Liver (tissue), 9 donors: ENCODE measurements around the gene PPP6R3. TPM values are rescaled to one million over a fixed set of nuclear protein-coding genes. Genes with fewer than 3 reads are reported as not detected.
"Not testable (repeated sequence)": the region's sequence is repeated elsewhere in the genome, so short reads cannot be mapped to it uniquely, and the experiment has no call there.

Experiments
- DNase-seq: peaks from one replicate; pipeline ENCODE4 v3.0.0-alpha.2; 2017; ENCODE audit warnings: low spot score
- H3K27ac ChIP-seq, 2 donors: one replicate each; pipeline ENCODE4 v1.7.0; 2013; ENCODE audit warnings: inconsistent platforms in 2 of 2, low read length in 2 of 2, control low read depth in 1 of 2, low read depth in 1 of 2, mild to moderate bottlenecking in 1 of 2
- H3K27me3 ChIP-seq, 4 donors: one replicate each; pipeline versions ENCODE4 v1.6.1 to v1.7.0; 2013; ENCODE audit warnings: low read length in 3 of 4, inconsistent platforms in 1 of 4, mild to moderate bottlenecking in 1 of 4, moderate library complexity in 1 of 4; ENCODE audit not compliant: control insufficient read depth in 4 of 4, insufficient read depth in 4 of 4
- H3K36me3 ChIP-seq, 4 donors: one replicate each; pipeline versions ENCODE4 v1.6.1 to v1.7.0; 2013; ENCODE audit warnings: low read length in 3 of 4, mild to moderate bottlenecking in 3 of 4, low read depth in 1 of 4, moderate library complexity in 1 of 4; ENCODE audit not compliant: control insufficient read depth in 4 of 4, insufficient read depth in 3 of 4
- H3K4me1 ChIP-seq, 4 donors: one replicate each; pipeline versions ENCODE4 v1.6.1 to v1.7.0; 2013; ENCODE audit warnings: low read length in 3 of 4, mild to moderate bottlenecking in 3 of 4, moderate library complexity in 1 of 4; ENCODE audit not compliant: control insufficient read depth in 4 of 4, insufficient read depth in 4 of 4
- H3K4me3 ChIP-seq, 3 donors: one replicate each; pipeline versions ENCODE4 v1.6.1 to v1.7.0; 2013; ENCODE audit warnings: low read length in 3 of 3, control low read depth in 1 of 3, low read depth in 1 of 3, mild to moderate bottlenecking in 1 of 3
- H3K9ac ChIP-seq, 2 donors: one replicate each; pipeline ENCODE4 v1.7.0; 2013; ENCODE audit warnings: low read length in 2 of 2, mild to moderate bottlenecking in 2 of 2, moderate library complexity in 2 of 2, control low read depth in 1 of 2, low read depth in 1 of 2
- H3K9me3 ChIP-seq, 4 donors: one replicate each; pipeline versions ENCODE4 v1.6.1 to v1.7.0; 2013; ENCODE audit warnings: low read length in 3 of 4; ENCODE audit not compliant: control insufficient read depth in 4 of 4
- EGR1 ChIP-seq, 2 donors: IDR thresholded peaks; 2 replicates each; pipeline ENCODE4 v1.6.1; 2016 to 2018; ENCODE audit warnings: antibody characterized with exemption in 2 of 2, low read depth in 2 of 2
- FOXA1 ChIP-seq: IDR thresholded peaks from 2 replicates; pipeline ENCODE4 v1.6.1; 2016; ENCODE audit warnings: antibody characterized with exemption
- FOXA2 ChIP-seq: IDR thresholded peaks from 2 replicates; pipeline ENCODE4 v1.6.1; 2016; ENCODE audit warnings: antibody characterized with exemption
- GABPA ChIP-seq, 2 donors: IDR thresholded peaks in 1 of 2; conservative IDR thresholded peaks in 1 of 2; 2 replicates each; pipeline ENCODE4 v1.6.1; 2016; ENCODE audit warnings: antibody characterized with exemption in 2 of 2, mild to moderate bottlenecking in 1 of 2, moderate library complexity in 1 of 2
- HNF4A ChIP-seq, 2 donors: conservative IDR thresholded peaks; 2 replicates each; pipeline ENCODE4 v1.6.1; 2016; ENCODE audit warnings: antibody characterized with exemption in 2 of 2, mild to moderate bottlenecking in 2 of 2
- HNF4G ChIP-seq: IDR thresholded peaks from 2 replicates; pipeline ENCODE4 v1.6.1; 2016; ENCODE audit warnings: antibody characterized with exemption
- JUND ChIP-seq, 2 donors: IDR thresholded peaks; 2 replicates each; pipeline ENCODE4 v1.6.1; 2016; ENCODE audit warnings: antibody characterized with exemption in 2 of 2
- RAD21 ChIP-seq, 2 donors: IDR thresholded peaks; 2 replicates each; pipeline ENCODE4 v1.6.1; 2016; ENCODE audit warnings: antibody characterized with exemption in 2 of 2, mild to moderate bottlenecking in 2 of 2
- RXRA ChIP-seq, 2 donors: IDR thresholded peaks; 2 replicates each; pipeline ENCODE4 v1.6.1; 2017 to 2018; ENCODE audit warnings: antibody characterized with exemption in 2 of 2, mild to moderate bottlenecking in 1 of 2
- SP1 ChIP-seq: IDR thresholded peaks from 2 replicates; pipeline ENCODE4 v1.6.1; 2018; ENCODE audit warnings: antibody characterized with exemption, mild to moderate bottlenecking
- TAF1 ChIP-seq: conservative IDR thresholded peaks from 2 replicates; pipeline ENCODE4 v1.6.1; 2016; ENCODE audit warnings: antibody characterized with exemption, mild to moderate bottlenecking
- YY1 ChIP-seq: IDR thresholded peaks from 2 replicates; pipeline ENCODE4 v1.6.1; 2016; ENCODE audit warnings: antibody characterized with exemption, mild to moderate bottlenecking
- WGBS: extraction: QIAGEN DNeasy Blood & Tissue Kit; methylation state at CpG from one replicate; pipeline ENCODE4 v1.1.7; 2013; 5-methylcytosine and 5-hydroxymethylcytosine counted together
- polyA plus RNA-seq, 2 donors: library from polyadenylated mRNA; stranded (reverse) in 1 of 2; unstranded in 1 of 2; fragments of 200-250 nt in 1 of 2; fragments of >200 nt in 1 of 2; fragmentation: Nextera tagmentation in 1 of 2; extraction: Ambion mirVana in 1 of 2; gene quantifications; one replicate each; pipeline versions ENCODE4 v1.2.1 to v1.2.3, GENCODE V29; 2013 to 2015
- total RNA-seq, 2 donors: library from RNA; depleted of rRNA; stranded (reverse); fragments of >200 nt; gene quantifications; one replicate each; pipeline ENCODE4 v1.2.3, GENCODE V29; 2014
- TF ChIP-seq, protein P1 (sequence below): IDR thresholded peaks from 2 replicates; pipeline ENCODE4 v1.6.1; 2016; ENCODE audit warnings: antibody characterized with exemption
- TF ChIP-seq, protein P2 (sequence below): IDR thresholded peaks from 2 replicates; pipeline ENCODE4 v1.6.1; 2016; ENCODE audit warnings: antibody characterized with exemption
- TF ChIP-seq, protein P3 (sequence below): IDR thresholded peaks from 2 replicates; pipeline ENCODE4 v1.6.1; 2016; ENCODE audit warnings: antibody characterized with exemption
- TF ChIP-seq, protein P4 (sequence below): fragments of 150-350 bp; IDR thresholded peaks from 2 replicates; pipeline ENCODE4 v1.5.1; 2017; ENCODE audit warnings: improper control_type of control experiment, low read depth, low read length; ENCODE audit not compliant: missing input control
- donor health status: healthy.
- donor health status: healthy.
- donor health status: healthy.
- donor health status: healthy.
- donor health status: healthy.

Gene PPP6R3
- total and polyA plus RNA-seq, 4 donors = 12.3 to 101 (median 58.1) TPM

DNA sequence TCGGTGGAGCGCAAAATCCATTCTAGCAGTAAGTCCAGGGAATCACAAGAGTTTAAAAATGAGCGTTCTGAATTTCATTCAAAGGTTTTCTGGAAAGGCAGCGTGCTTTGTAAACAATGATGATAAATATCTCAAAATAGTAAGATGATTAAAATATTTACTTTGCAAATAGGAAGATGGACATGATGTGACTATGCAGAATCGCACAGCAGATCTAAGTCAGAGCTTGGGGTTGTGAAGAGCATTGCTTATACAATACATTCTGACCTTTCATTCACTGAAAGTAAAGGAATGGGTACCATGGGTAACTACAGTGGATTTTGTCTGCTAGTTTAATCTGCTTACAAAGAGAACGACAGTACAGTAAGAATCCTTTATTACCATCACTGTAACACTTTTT, 77.5 kb downstream of the PPP6R3 start:
- TF ChIP-seq, protein P1, sequence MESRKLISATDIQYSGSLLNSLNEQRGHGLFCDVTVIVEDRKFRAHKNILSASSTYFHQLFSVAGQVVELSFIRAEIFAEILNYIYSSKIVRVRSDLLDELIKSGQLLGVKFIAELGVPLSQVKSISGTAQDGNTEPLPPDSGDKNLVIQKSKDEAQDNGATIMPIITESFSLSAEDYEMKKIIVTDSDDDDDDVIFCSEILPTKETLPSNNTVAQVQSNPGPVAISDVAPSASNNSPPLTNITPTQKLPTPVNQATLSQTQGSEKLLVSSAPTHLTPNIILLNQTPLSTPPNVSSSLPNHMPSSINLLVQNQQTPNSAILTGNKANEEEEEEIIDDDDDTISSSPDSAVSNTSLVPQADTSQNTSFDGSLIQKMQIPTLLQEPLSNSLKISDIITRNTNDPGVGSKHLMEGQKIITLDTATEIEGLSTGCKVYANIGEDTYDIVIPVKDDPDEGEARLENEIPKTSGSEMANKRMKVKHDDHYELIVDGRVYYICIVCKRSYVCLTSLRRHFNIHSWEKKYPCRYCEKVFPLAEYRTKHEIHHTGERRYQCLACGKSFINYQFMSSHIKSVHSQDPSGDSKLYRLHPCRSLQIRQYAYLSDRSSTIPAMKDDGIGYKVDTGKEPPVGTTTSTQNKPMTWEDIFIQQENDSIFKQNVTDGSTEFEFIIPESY = no peak
- no peak for TF ChIP-seq EGR1 (IDR thresholded peaks at IDR 0.05; ENCODE audit: low read depth in 2 of 2)
- no peak for TF ChIP-seq GABPA (IDR thresholded peaks at IDR 0.05 in 1 of 2, conservative IDR thresholded peaks at IDR 0.05 in 1 of 2)
- TF ChIP-seq SP1 = no peak
- no peak for TF ChIP-seq HNF4A (conservative IDR thresholded peaks at IDR 0.05)
- TF ChIP-seq, protein P2, sequence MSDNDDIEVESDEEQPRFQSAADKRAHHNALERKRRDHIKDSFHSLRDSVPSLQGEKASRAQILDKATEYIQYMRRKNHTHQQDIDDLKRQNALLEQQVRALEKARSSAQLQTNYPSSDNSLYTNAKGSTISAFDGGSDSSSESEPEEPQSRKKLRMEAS = no peak
- TF ChIP-seq RXRA (IDR thresholded peaks at IDR 0.05) = no peak
- TF ChIP-seq FOXA2 = no peak
- TF ChIP-seq FOXA1 = no peak
- TF ChIP-seq HNF4G = no peak
- TF ChIP-seq RAD21 (IDR thresholded peaks at IDR 0.05) = no peak
- TF ChIP-seq YY1 = no peak
- TF ChIP-seq, protein P3, sequence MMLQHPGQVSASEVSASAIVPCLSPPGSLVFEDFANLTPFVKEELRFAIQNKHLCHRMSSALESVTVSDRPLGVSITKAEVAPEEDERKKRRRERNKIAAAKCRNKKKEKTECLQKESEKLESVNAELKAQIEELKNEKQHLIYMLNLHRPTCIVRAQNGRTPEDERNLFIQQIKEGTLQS = no peak
- TF ChIP-seq, protein P4, sequence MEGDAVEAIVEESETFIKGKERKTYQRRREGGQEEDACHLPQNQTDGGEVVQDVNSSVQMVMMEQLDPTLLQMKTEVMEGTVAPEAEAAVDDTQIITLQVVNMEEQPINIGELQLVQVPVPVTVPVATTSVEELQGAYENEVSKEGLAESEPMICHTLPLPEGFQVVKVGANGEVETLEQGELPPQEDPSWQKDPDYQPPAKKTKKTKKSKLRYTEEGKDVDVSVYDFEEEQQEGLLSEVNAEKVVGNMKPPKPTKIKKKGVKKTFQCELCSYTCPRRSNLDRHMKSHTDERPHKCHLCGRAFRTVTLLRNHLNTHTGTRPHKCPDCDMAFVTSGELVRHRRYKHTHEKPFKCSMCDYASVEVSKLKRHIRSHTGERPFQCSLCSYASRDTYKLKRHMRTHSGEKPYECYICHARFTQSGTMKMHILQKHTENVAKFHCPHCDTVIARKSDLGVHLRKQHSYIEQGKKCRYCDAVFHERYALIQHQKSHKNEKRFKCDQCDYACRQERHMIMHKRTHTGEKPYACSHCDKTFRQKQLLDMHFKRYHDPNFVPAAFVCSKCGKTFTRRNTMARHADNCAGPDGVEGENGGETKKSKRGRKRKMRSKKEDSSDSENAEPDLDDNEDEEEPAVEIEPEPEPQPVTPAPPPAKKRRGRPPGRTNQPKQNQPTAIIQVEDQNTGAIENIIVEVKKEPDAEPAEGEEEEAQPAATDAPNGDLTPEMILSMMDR = no peak
- TF ChIP-seq JUND (IDR thresholded peaks at IDR 0.05) = no peak
- TF ChIP-seq TAF1 = no peak
- H3K27ac ChIP-seq = no peak overlapping the region
- H3K4me1 ChIP-seq = no peaks in the 10 kb centered on the region
- no peaks in the 10 kb centered on the region for H3K27me3 ChIP-seq
- no peak overlapping the region for H3K4me3 ChIP-seq
- H3K36me3 ChIP-seq = peaks cover 0 to 31% (median 10%) of the 10 kb centered on the region in 4 donors
- DNase-seq = no peak
- H3K9ac ChIP-seq = no peak overlapping the region
- no peaks in the 10 kb centered on the region for H3K9me3 ChIP-seq
- 76% methylated on average over 6 of the region's 6 CpGs for WGBS

DNA sequence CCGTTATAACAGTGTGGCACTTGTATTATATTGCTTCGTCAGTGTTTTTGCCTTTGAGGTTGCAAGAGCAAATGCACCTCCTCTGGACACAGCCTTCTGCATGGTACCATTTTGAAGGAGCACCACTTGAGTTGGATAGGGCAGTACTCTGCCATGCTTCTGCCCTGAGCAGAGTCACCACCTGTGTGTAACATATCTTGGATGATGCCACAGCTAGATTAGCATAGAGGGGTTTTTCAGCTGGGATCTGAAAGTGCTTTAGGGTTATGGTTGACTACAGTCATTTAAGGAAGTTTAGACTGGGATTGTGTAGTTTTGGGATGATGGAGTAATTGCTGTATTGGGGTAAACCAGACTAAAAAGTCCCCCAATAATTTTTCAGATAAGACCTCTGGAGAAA, 78.8 kb downstream of the PPP6R3 start:
- WGBS = 96% methylated on average over 2 of the region's 2 CpGs
- no peak overlapping the region for H3K27ac ChIP-seq
- H3K27me3 ChIP-seq = no peaks in the 10 kb centered on the region
- no peak overlapping the region for H3K4me3 ChIP-seq
- TF ChIP-seq HNF4A (conservative IDR thresholded peaks at IDR 0.05) = no peak
- no peaks in the 10 kb centered on the region for H3K4me1 ChIP-seq
- DNase-seq = no peak
- no peaks in the 10 kb centered on the region for H3K9me3 ChIP-seq
- no peak overlapping the region for H3K9ac ChIP-seq
- H3K36me3 ChIP-seq = peaks cover 0 to 41% (median 14%) of the 10 kb centered on the region in 4 donors

DNA sequence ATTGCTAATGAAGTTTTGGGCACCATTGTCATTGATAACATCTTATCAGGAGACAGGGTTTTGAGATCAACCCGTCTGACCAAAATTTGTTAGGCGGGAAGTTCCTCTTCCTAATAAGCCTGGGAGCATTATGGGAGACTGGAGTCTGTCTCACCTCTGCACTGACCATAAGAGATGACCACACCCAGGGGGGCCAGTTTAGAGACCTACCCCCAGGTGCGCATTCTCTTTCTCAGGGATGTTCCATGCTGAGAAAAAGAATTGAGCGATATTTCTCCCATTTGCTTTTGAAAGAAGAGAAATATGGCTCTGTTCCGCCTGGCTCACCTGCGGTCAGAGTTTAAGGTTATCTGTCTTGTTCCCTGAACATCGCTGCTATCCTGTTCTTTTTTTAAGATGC, 80.0 kb downstream of the PPP6R3 start:
- WGBS = 98% methylated on average over 7 of the region's 7 CpGs
- not testable (repeated sequence) for H3K27ac ChIP-seq, H3K4me3 ChIP-seq, H3K27me3 ChIP-seq, H3K9me3 ChIP-seq, H3K4me1 ChIP-seq, DNase-seq, H3K9ac ChIP-seq
- peaks cover 0 to 50% (median 20%) of the 10 kb centered on the region in 4 donors for H3K36me3 ChIP-seq
